Measurements from ENCODE around the gene TMEM9.
"Not testable (repeated sequence)": the region's sequence is repeated elsewhere in the genome, so short reads cannot be mapped to it uniquely, and the experiment has no call there.

The TMEM9 gene

GRCh38 chr1:201172999-201173610 lies 18.8 kb upstream of the TMEM9 start:
- no peak for DNase-seq

GRCh38 chr1:201172326-201172725 lies 18.1 kb upstream of the TMEM9 start:
- DNase-seq: no peak

DNA sequence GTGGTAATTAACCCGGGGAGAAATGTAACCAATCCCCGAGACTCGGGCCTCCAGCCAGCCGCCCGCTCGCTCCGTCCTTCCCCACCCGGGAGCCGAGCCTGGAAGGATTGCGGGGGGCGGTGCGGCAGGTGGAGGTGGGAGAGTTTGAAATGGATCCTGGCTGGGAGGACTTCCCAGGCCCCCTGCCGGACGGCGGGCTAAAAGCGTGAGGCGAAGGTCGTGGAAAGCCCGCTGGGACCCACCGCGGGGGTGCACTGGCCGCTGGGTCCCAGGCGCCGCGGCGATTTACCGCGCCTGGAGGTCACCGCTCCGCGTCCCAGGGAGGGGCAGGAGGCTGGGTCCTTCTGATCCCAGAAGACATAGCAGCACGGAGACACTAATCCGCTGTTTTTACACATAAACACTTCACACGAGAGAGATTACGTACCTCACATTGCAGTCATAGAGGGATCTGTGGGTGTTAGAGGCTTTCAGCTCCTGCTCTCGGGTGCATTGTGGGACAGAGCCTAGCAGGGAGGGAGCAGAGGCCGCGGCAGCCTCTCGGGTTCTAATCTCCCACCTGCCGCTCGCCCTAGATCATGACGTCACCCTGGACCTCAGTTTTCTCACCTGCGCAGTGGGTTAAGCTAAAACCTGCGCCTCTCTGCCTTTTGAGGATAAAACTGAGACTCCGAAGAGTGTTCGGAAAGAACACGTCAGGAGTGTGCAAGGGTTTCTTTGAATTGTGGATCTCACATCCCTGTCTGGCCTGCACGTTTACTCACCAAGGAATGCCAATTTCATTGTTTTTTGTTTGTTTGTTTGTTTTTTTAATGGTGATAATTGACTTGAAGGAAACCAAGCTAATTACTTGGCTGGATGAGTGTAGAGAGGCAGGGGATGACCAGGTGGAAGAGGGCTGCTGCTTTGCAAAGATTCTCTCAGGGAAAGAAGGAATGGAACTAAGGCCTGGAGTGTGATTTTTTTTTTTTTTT lies 17.1 kb upstream of the TMEM9 start:
- DNase-seq: no peak

DNA sequence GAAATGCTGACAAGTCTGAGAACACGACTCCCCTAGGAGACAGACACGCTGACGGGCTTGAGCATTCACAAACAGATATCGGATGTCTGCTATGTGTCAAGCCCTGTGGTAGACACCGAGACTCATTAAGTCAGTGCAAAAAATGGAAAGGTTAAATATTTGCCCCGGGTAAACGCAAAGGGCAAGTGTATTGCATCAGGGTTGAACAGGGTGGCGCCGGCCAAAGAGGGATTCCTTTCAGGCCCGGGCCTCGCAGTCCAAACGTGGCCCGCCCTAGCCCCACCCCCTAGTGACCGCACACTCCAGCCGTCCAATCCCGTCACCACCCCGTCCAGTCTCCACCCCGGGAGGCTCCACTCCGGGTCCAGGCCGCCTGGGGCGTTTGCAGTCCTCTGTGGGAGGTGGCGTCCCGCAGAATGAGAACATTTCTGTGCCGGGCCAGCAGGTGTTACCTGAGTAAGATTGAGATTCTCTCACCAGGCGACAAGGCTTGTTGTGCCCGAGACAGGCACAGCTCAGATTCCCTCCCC lies 16.3 kb upstream of the TMEM9 start:
- DNase-seq: peak; percentile 68 to 75

- DNase-seq: no peak
These were observed 15.8 kb upstream of the TMEM9 start for GRCh38 chr1:201169971-201170532.

DNA sequence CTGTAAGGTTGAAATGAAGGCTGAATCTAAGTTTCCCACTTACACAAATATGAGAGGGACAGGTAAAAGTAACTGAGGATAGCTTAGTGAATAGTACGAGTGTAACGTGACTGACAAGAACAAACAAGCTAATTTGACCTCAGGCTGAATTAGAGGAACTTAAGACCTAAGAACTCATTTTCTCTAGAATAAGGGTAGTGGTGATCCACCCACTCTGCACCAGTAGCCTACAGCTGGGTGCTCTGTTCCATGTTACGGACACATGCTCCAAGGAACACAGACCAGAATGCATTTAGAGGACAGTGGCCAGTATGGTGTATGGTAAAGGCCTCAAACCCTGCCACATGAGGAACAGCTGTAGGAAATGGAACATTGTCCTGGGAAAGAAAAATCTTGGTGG lies 14.9 kb upstream of the TMEM9 start:
- DNase-seq: no peak

GRCh38 chr1:201167041-201167991 lies 13.0 kb upstream of the TMEM9 start:
- DNase-seq: no peak

DNA sequence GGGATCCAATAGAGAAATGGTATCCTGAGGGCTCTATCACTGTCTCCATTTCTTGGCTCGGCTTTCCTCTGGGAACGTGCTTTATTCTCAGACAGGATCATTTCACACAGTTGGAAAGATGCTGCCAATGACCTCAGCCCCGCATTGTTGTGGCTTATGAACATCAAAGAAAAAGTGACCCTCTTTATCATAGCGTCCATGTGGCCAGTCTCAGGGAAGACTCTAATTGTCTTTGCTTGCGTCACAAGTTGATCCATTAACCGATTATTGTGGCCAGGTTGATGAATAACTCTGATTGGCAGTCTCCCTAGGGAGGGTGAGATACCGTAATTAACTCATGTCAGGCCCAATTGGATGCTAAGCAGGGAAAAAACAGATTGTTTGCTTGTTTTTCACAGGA lies 10.4 kb upstream of the TMEM9 start:
- DNase-seq: no peak

DNA sequence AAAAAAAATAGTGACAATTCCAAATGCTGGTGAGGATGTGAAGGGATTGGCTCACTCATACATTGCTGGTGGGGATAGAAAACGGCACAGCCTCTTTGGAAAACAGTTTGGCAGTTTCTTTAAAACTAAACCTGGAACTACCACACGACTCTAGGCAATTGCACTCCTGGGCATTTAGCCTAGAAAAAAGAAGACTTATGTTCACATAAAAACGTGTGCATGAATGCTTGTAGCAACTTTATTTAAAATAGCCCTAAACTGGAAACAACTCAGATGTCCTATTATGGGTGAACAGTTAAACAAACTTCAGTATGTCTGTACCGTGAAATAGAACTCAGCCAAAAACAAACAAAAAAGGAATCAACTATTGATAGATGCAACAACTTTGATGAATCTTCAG lies 9.4 kb upstream of the TMEM9 start:
- no peak for DNase-seq

DNA sequence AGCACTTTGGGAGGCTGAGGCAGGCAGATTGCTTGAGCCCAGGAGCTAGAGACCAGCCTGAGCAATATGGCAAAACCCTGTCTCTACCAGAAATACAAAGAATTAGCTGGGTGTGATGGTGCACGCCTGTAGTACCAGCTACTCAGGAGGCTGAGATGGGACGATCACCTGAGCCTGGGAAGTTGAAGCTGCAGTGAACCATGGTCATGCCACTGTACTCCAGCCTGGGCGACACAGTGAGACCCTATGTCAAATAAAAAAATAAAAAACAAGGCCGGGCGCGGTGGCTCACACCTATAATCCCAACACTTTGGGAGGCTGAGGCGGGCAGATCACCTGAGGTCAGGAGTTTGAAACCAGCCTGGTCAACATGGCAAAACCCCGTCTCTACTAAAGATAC lies 8.8 kb upstream of the TMEM9 start:
- DNase-seq: not testable (repeated sequence)

DNA sequence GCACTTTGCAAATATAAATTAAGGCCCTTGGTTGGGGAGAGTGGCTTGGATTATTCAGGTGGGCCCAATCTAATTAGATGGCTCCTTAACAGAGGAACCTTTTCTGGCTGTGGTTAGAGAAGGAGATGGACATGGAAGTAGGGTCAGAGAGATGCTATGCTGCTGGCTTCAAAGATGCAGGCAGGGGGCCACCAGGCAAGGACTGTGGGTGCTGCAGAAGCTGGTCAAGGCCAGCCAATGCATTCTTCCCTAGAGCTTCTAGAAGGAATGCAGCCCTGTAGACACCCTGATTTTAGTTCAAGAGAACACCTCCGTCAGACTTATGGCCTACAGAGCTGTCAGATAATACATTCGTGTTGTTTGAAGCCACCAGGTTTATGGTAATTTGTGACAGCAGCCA lies 3.7 kb upstream of the TMEM9 start:
- DNase-seq: no peak

GRCh38 chr1:201156819-201157218 lies 2.5 kb upstream of the TMEM9 start:
- DNase-seq: no peak

GRCh38 chr1:201156346-201156745 lies 2.1 kb upstream of the TMEM9 start:
- DNase-seq: no peak

- DNase-seq: no peak
These were observed 1.1 kb upstream of the TMEM9 start for GRCh38 chr1:201155354-201155753.

DNA sequence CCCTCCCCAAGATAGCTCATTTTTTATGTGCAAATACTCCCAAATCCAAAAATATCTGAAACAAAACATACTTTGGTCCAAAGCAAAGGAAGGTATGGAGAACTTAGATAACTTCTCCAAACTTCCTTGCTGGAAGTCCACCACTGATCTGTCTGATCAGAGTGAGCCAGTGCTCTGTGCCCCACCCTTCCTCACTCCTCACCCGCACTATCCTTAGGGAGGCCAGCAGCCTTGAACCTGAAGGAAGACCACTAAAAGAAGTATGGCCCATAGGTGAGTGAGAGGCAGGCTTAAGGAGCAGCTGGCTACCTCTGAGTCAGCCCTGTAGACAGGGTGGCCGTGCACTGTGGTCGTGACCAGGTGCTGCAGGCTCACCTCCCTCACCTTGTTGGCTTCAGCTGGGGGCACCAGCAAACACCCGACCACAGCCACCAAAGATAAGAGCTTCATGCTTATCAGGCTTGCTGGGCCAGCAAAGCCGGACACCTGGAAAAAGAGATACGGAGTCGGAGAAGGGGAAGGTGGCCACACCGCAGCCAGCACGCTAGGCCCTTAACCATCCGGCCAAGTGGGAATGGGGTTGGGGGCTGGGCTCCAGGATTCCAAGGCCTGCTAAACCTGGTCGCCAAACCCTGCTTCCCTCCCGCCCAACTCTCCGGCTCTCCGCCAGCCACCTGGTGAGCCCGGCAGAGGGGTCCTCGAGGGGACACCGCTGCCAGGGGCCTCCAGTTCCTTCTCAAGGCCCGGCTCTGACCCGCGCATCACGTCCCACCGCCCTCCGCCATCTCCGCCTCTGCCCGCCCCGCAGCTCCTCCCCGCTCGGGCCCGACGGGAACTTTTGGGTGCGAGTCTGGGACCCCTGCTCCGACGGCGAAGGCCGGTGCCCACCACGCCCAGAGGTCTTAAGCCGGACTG lies 543 bp downstream of the TMEM9 start:
- no peak for DNase-seq

GRCh38 chr1:201149400-201149799 lies 4.9 kb downstream of the TMEM9 start:
- DNase-seq: no peak

DNA sequence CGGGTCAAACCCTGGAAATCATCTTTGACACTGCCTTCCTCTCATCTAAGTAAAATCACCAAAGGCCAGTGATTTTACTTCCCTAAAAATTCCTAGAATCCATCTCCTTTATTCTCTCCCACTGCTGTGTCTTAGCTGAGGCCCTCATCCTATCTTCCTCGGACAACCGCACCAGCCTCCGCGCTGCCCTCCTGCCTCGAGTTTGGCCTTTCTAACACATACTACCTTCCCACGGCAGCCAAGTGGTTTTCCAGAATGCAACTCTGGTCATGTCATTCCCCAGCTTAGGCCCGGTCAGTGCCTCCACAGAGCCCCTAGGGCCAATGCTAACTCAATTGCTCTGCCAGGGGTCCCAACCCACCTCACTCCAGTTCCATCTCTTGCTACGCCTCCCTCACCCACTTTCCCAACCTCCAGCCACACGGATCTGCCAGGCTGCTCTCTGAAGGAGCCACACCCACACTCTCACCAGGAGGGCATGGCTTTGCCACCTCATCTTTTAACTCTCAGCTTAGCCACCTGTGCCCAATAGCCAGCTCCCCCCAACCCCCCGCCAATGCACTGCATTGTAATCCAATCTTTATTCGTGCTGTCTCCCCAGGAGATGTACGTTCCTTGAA lies 6.8 kb downstream of the TMEM9 start:
- no peak for DNase-seq

GRCh38 chr1:201146626-201147390 lies 7.5 kb downstream of the TMEM9 start:
- DNase-seq: no peak

GRCh38 chr1:201145816-201146215 lies 8.5 kb downstream of the TMEM9 start:
- DNase-seq: no peak

DNA sequence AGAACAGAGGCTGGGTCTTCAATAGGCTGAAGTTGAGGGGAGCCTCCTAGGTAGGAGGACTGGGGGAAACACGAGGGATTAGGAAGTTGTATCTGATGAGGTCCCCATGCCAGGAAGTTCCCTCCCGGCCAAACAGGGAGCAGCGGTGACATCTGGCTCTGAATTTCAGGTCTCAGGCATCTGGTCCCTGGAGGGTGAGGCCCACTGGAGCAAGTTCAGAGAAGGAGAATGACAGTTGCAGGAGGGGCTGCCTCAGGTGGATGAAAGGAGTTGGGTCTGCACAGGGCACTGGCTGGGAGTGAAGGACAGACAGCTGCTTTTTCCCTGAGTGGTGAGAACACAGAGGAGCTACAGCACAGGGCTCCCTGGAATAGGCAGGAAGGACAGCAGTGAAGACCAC lies 9.1 kb downstream of the TMEM9 start:
- DNase-seq: no peak
